Glutamatergic neuron (in vitro differentiated cells): ENCODE data around the gene RUFY4. TPM values are rescaled to one million over a fixed set of nuclear protein-coding genes. Genes with fewer than 3 reads are reported as not detected.

Source experiments
- DNase-seq: peaks from one replicate; pipeline ENCODE4 v3.0.0; 2022
- H3K27ac Mint-ChIP-seq: one replicate; pipeline ENCODE4 v1.8.0; 2020; ENCODE audit warnings: mild to moderate bottlenecking, mixed read lengths, inconsistent platforms; ENCODE audit not compliant: unreplicated experiment
- H3K27me3 Mint-ChIP-seq: one replicate; pipeline ENCODE4 v1.8.0; 2020; ENCODE audit warnings: mild to moderate bottlenecking, moderate library complexity, mixed read lengths, inconsistent platforms; ENCODE audit not compliant: unreplicated experiment
- H3K36me3 Mint-ChIP-seq: one replicate; pipeline ENCODE4 v1.8.0; 2020; ENCODE audit warnings: mild to moderate bottlenecking, mixed read lengths, inconsistent platforms; ENCODE audit not compliant: unreplicated experiment
- H3K4me1 Mint-ChIP-seq: one replicate; pipeline ENCODE4 v1.8.0; 2020; ENCODE audit warnings: mild to moderate bottlenecking, low read depth, mixed read lengths, inconsistent platforms; ENCODE audit not compliant: unreplicated experiment
- H3K4me3 Mint-ChIP-seq: one replicate; pipeline ENCODE4 v1.8.0; 2020; ENCODE audit warnings: mild to moderate bottlenecking, mixed read lengths, inconsistent platforms; ENCODE audit not compliant: unreplicated experiment
- H3K9me3 Mint-ChIP-seq: one replicate; pipeline ENCODE4 v1.8.0; 2020; ENCODE audit warnings: mild to moderate bottlenecking, moderate library complexity, mixed read lengths, inconsistent platforms; ENCODE audit not compliant: unreplicated experiment
- CTCF ChIP-seq: fragments of 200-600 bp; sonication (generic); IDR thresholded peaks from one replicate; pipeline ENCODE4 v1.5.0; 2021; ENCODE audit not compliant: partially characterized antibody, unreplicated experiment
- total RNA-seq: library from RNA; stranded (reverse); fragmentation: NEBNext Ultra II Directional; extraction: Animal tissue kit (Norgen Biotek cat#: 25700); gene quantifications from one replicate; pipeline ENCODE4 v1.2.1, GENCODE V29; 2021; ENCODE audit not compliant: unreplicated experiment

Gene RUFY4
- total RNA-seq, 1 donor from 2014 or later = not detected

GRCh38 chr2:218021536-218022071, 47.4 kb upstream of the RUFY4 start:
- peaks cover 18% of the 10 kb centered on the region for H3K27me3 Mint-ChIP-seq
- no peak overlapping the region for H3K4me3 Mint-ChIP-seq
- peak; percentile 17 for DNase-seq
- H3K9me3 Mint-ChIP-seq = peaks cover 1% of the 10 kb centered on the region
- H3K4me1 Mint-ChIP-seq = peaks cover 17% of the 10 kb centered on the region
- H3K27ac Mint-ChIP-seq = no peak overlapping the region
- H3K36me3 Mint-ChIP-seq = no peaks in the 10 kb centered on the region
- no peak for TF ChIP-seq CTCF

- Mint-ChIP-seq H3K9me3 (no peaks in the 10 kb centered on the region), H3K27me3 (peaks cover 16% of the 10 kb centered on the region), H3K4me3 (no peak overlapping the region), H3K4me1 (peaks cover 17% of the 10 kb centered on the region), H3K36me3 (no peaks in the 10 kb centered on the region), H3K27ac (no peak overlapping the region)
- DNase-seq = peak; percentile 20
- no peak for TF ChIP-seq CTCF
Measured at GRCh38 chr2:218022131-218022850, 46.8 kb upstream of the RUFY4 start.

GRCh38 chr2:218022851-218023530, 46.1 kb upstream of the RUFY4 start:
- DNase-seq = peak; percentile 7
- Mint-ChIP-seq H3K9me3 (no peaks in the 10 kb centered on the region), H3K4me3 (no peak overlapping the region), H3K4me1 (peaks cover 15% of the 10 kb centered on the region), H3K36me3 (no peaks in the 10 kb centered on the region), H3K27ac (no peak overlapping the region), H3K27me3 (peaks cover 16% of the 10 kb centered on the region)
- no peak for TF ChIP-seq CTCF

- Mint-ChIP-seq H3K9me3 (no peaks in the 10 kb centered on the region), H3K36me3 (no peaks in the 10 kb centered on the region), H3K27ac (no peak overlapping the region), H3K27me3 (peaks cover 15% of the 10 kb centered on the region), H3K4me3 (no peak overlapping the region), H3K4me1 (peaks cover 10% of the 10 kb centered on the region)
- no peak for TF ChIP-seq CTCF
- DNase-seq = peak; percentile 6
Measured at GRCh38 chr2:218023636-218024035, 45.4 kb upstream of the RUFY4 start.

- Mint-ChIP-seq H3K36me3 (no peaks in the 10 kb centered on the region), H3K27ac (no peak overlapping the region), H3K9me3 (no peaks in the 10 kb centered on the region), H3K4me3 (no peak overlapping the region), H3K27me3 (peaks cover 14% of the 10 kb centered on the region), H3K4me1 (peaks cover 10% of the 10 kb centered on the region)
- TF ChIP-seq CTCF = no peak
- DNase-seq = peak; percentile 9
Measured at GRCh38 chr2:218024336-218024735, 44.7 kb upstream of the RUFY4 start.
